Measurements from ENCODE around the gene RRP1B.
A peak's percentile ranks its signal among the peaks of the same experiment; 100 is the strongest.
"Not testable (repeated sequence)": the region's sequence is repeated elsewhere in the genome, so short reads cannot be mapped to it uniquely, and the experiment has no call there.

The RRP1B gene

GRCh38 chr21:43696214-43696613 is 36.9 kb downstream of the RRP1B start:
- 95 to 96% methylated on average over 17 of the region's 17 CpGs for WGBS, 2 experiments
- Histone ChIP-seq H3K9me3 (ENCODE audit: control insufficient read depth, low read length) (no peaks in the 10 kb centered on the region), H3K4me1 (ENCODE audit: control insufficient read depth, insufficient read depth, low read length) (no peaks in the 10 kb centered on the region), H3K36me3 (ENCODE audit: control insufficient read depth, insufficient read depth, low read length) (peaks cover 6% of the 10 kb centered on the region), H3K27me3 (ENCODE audit: control insufficient read depth, insufficient read depth, low read length, poor library complexity, severe bottlenecking) (no peaks in the 10 kb centered on the region), H3K4me3 (ENCODE audit: insufficient read depth, low read depth, low read length) (no peak overlapping the region), H3K27ac (ENCODE audit: insufficient read depth, low read depth, low read length, poor library complexity, severe bottlenecking) (no peak overlapping the region)

- H3K4me1 ChIP-seq (ENCODE audit: control insufficient read depth, insufficient read depth, low read length), result peaks cover 7% of the 10 kb centered on the region
- no peak overlapping the region for H3K4me3 ChIP-seq (ENCODE audit: insufficient read depth, low read depth, low read length)
- H3K36me3 ChIP-seq (ENCODE audit: control insufficient read depth, insufficient read depth, low read length), result peaks cover 2% of the 10 kb centered on the region
- H3K9me3 ChIP-seq (ENCODE audit: control insufficient read depth, low read length), result no peaks in the 10 kb centered on the region
- H3K27me3 ChIP-seq (ENCODE audit: control insufficient read depth, insufficient read depth, low read length, poor library complexity, severe bottlenecking), result no peaks in the 10 kb centered on the region
- no peak overlapping the region for H3K27ac ChIP-seq (ENCODE audit: insufficient read depth, low read depth, low read length, poor library complexity, severe bottlenecking)
- 83% methylated on average over 10 of the region's 11 CpGs for WGBS, 2 experiments
These were observed 38.6 kb downstream of the RRP1B start for GRCh38 chr21:43697758-43698643.

- H3K36me3 ChIP-seq (ENCODE audit: control insufficient read depth, insufficient read depth, low read length); H3K4me3 ChIP-seq (ENCODE audit: insufficient read depth, low read depth, low read length); H3K27ac ChIP-seq (ENCODE audit: insufficient read depth, low read depth, low read length, poor library complexity, severe bottlenecking); H3K9me3 ChIP-seq (ENCODE audit: control insufficient read depth, low read length); H3K27me3 ChIP-seq (ENCODE audit: control insufficient read depth, insufficient read depth, low read length, poor library complexity, severe bottlenecking): not testable (repeated sequence)
- peaks cover 14% of the 10 kb centered on the region for H3K4me1 ChIP-seq (ENCODE audit: control insufficient read depth, insufficient read depth, low read length)
- WGBS, 2 experiments, result 74 to 76% methylated on average over 5 of the region's 5 CpGs
These were observed 40.1 kb downstream of the RRP1B start for GRCh38 chr21:43699492-43699777.

GRCh38 chr21:43699933-43700599 is 40.7 kb downstream of the RRP1B start:
- peaks cover 14% of the 10 kb centered on the region for H3K4me1 ChIP-seq (ENCODE audit: control insufficient read depth, insufficient read depth, low read length)
- no peaks in the 10 kb centered on the region for H3K9me3 ChIP-seq (ENCODE audit: control insufficient read depth, low read length)
- H3K27ac ChIP-seq (ENCODE audit: insufficient read depth, low read depth, low read length, poor library complexity, severe bottlenecking), result no peak overlapping the region
- whole genome bisulfite sequencing, 2 experiments, result 80 to 83% methylated on average over 13 of the region's 13 CpGs
- H3K4me3 ChIP-seq (ENCODE audit: insufficient read depth, low read depth, low read length), result no peak overlapping the region
- H3K36me3 ChIP-seq (ENCODE audit: control insufficient read depth, insufficient read depth, low read length), result no peaks in the 10 kb centered on the region
- no peaks in the 10 kb centered on the region for H3K27me3 ChIP-seq (ENCODE audit: control insufficient read depth, insufficient read depth, low read length, poor library complexity, severe bottlenecking)

GRCh38 chr21:43701936-43702784 is 42.8 kb downstream of the RRP1B start:
- H3K4me1 ChIP-seq (ENCODE audit: control insufficient read depth, insufficient read depth, low read length), result peaks cover 14% of the 10 kb centered on the region
- H3K36me3 ChIP-seq (ENCODE audit: control insufficient read depth, insufficient read depth, low read length), result no peaks in the 10 kb centered on the region
- 87% methylated on average over 29 of the region's 29 CpGs for WGBS, 2 experiments
- no peaks in the 10 kb centered on the region for H3K9me3 ChIP-seq (ENCODE audit: control insufficient read depth, low read length)
- H3K27me3 ChIP-seq (ENCODE audit: control insufficient read depth, insufficient read depth, low read length, poor library complexity, severe bottlenecking), result no peaks in the 10 kb centered on the region
- no peak overlapping the region for H3K4me3 ChIP-seq (ENCODE audit: insufficient read depth, low read depth, low read length)
- no peak overlapping the region for H3K27ac ChIP-seq (ENCODE audit: insufficient read depth, low read depth, low read length, poor library complexity, severe bottlenecking)

- H3K4me1 ChIP-seq (ENCODE audit: control insufficient read depth, insufficient read depth, low read length), result peaks cover 14% of the 10 kb centered on the region
- no peaks in the 10 kb centered on the region for H3K9me3 ChIP-seq (ENCODE audit: control insufficient read depth, low read length)
- no peak overlapping the region for H3K4me3 ChIP-seq (ENCODE audit: insufficient read depth, low read depth, low read length)
- no peaks in the 10 kb centered on the region for H3K27me3 ChIP-seq (ENCODE audit: control insufficient read depth, insufficient read depth, low read length, poor library complexity, severe bottlenecking)
- H3K36me3 ChIP-seq (ENCODE audit: control insufficient read depth, insufficient read depth, low read length), result no peaks in the 10 kb centered on the region
- no peak overlapping the region for H3K27ac ChIP-seq (ENCODE audit: insufficient read depth, low read depth, low read length, poor library complexity, severe bottlenecking)
- 81% methylated on average over 12 of the region's 12 CpGs for WGBS, 2 experiments
These were observed 43.4 kb downstream of the RRP1B start for GRCh38 chr21:43702785-43703034.

- H3K4me3 ChIP-seq (ENCODE audit: insufficient read depth, low read depth, low read length), result no peak overlapping the region
- H3K9me3 ChIP-seq (ENCODE audit: control insufficient read depth, low read length), result no peaks in the 10 kb centered on the region
- no peaks in the 10 kb centered on the region for H3K36me3 ChIP-seq (ENCODE audit: control insufficient read depth, insufficient read depth, low read length)
- peaks cover 14% of the 10 kb centered on the region for H3K4me1 ChIP-seq (ENCODE audit: control insufficient read depth, insufficient read depth, low read length)
- H3K27me3 ChIP-seq (ENCODE audit: control insufficient read depth, insufficient read depth, low read length, poor library complexity, severe bottlenecking), result no peaks in the 10 kb centered on the region
- H3K27ac ChIP-seq (ENCODE audit: insufficient read depth, low read depth, low read length, poor library complexity, severe bottlenecking), result peak overlapping the region; percentile 26
- 56 to 57% methylated on average over 29 of the region's 29 CpGs for WGBS, 2 experiments
These were observed 43.9 kb downstream of the RRP1B start for GRCh38 chr21:43703035-43703880.

- Histone ChIP-seq H3K4me1 (ENCODE audit: control insufficient read depth, insufficient read depth, low read length) (peaks cover 11% of the 10 kb centered on the region), H3K4me3 (ENCODE audit: insufficient read depth, low read depth, low read length) (no peak overlapping the region)
These were observed 48.1 kb downstream of the RRP1B start for GRCh38 chr21:43707462-43707861.

GRCh38 chr21:43708745-43709381 is 49.5 kb downstream of the RRP1B start:
- Histone ChIP-seq H3K4me1 (ENCODE audit: control insufficient read depth, insufficient read depth, low read length) (no peaks in the 10 kb centered on the region), H3K36me3 (ENCODE audit: control insufficient read depth, insufficient read depth, low read length) (no peaks in the 10 kb centered on the region), H3K27me3 (ENCODE audit: control insufficient read depth, insufficient read depth, low read length, poor library complexity, severe bottlenecking) (no peaks in the 10 kb centered on the region), H3K9me3 (ENCODE audit: control insufficient read depth, low read length) (no peaks in the 10 kb centered on the region), H3K27ac (ENCODE audit: insufficient read depth, low read depth, low read length, poor library complexity, severe bottlenecking) (no peak overlapping the region), H3K4me3 (ENCODE audit: insufficient read depth, low read depth, low read length) (no peak overlapping the region)
- WGBS, 2 experiments, result 92% methylated on average over 13 of the region's 13 CpGs

More at GRCh38 chr21:43707462-43707861, 48.1 kb downstream of the RRP1B start:
- 90 to 91% methylated on average over 9 of the region's 9 CpGs for WGBS, 2 experiments
- H3K27ac ChIP-seq (ENCODE audit: insufficient read depth, low read depth, low read length, poor library complexity, severe bottlenecking), result no peak overlapping the region
- no peaks in the 10 kb centered on the region for H3K36me3 ChIP-seq (ENCODE audit: control insufficient read depth, insufficient read depth, low read length)
- no peaks in the 10 kb centered on the region for H3K27me3 ChIP-seq (ENCODE audit: control insufficient read depth, insufficient read depth, low read length, poor library complexity, severe bottlenecking)
- H3K9me3 ChIP-seq (ENCODE audit: control insufficient read depth, low read length), result no peaks in the 10 kb centered on the region

Data from ectodermal cell (in vitro differentiated cells).